WTC11 (cell line): ENCODE data around the gene CCNQ. TPM values are rescaled to one million over a fixed set of nuclear protein-coding genes. Genes with fewer than 3 reads are reported as not detected.

ENCODE experiments used
- ATAC-seq: fragments of 200-7000 bp; cut with Tn5 transposase; 2 replicates; pipeline ENCODE4 v1.10.0; 2021; ENCODE audit warnings: mild to moderate bottlenecking, moderate library complexity
- CTCF ChIA-PET: fragments of 300-600 bp; sonication (Branson Sonifier 250); formaldehyde crosslinking; loops from one replicate; lab custom pipeline; 2021; ENCODE audit warnings: antibody characterized with exemption; lab: Charles Lee
- POLR2A ChIA-PET: fragments of 350-600 bp; sonication (Branson Sonifier 250); formaldehyde crosslinking; loops from one replicate; lab custom pipeline; 2021; ENCODE audit warnings: antibody characterized with exemption; lab: Charles Lee
- DNase-seq: peaks from one replicate; pipeline ENCODE4 v3.0.0; 2021; ENCODE audit warnings: low spot score
- H3K27ac Mint-ChIP-seq: 2 replicates; pipeline ENCODE4 v1.8.0; 2021; ENCODE audit warnings: mixed read lengths
- H3K27me3 Mint-ChIP-seq: 2 replicates; pipeline ENCODE4 v1.8.0; 2021; ENCODE audit warnings: low read depth, mild to moderate bottlenecking, moderate library complexity, mixed read lengths
- H3K36me3 Mint-ChIP-seq: 2 replicates; pipeline ENCODE4 v1.8.0; 2021; ENCODE audit warnings: mixed read lengths
- H3K4me1 Mint-ChIP-seq: 2 replicates; pipeline ENCODE4 v1.8.0; 2022; ENCODE audit warnings: mixed read lengths
- H3K4me3 Mint-ChIP-seq: 2 replicates; pipeline ENCODE4 v1.8.0; 2021; ENCODE audit warnings: mild to moderate bottlenecking, moderate library complexity, mixed read lengths
- H3K9me3 Mint-ChIP-seq: 2 replicates; pipeline ENCODE4 v1.8.0; 2021; ENCODE audit warnings: mixed read lengths
- CBFB ChIP-seq: sonication (generic); formaldehyde crosslinking; IDR thresholded peaks from 2 replicates; pipeline ENCODE4 v1.8.1; 2022; ENCODE audit warnings: mild to moderate bottlenecking, low read depth, missing genetic modification reagents
- CREM ChIP-seq: sonication (generic); formaldehyde crosslinking; IDR thresholded peaks from 2 replicates; pipeline ENCODE4 v1.8.1; 2022; ENCODE audit warnings: mild to moderate bottlenecking, missing genetic modification reagents, moderate library complexity
- ELF4 ChIP-seq: sonication (generic); formaldehyde crosslinking; IDR thresholded peaks from 2 replicates; pipeline ENCODE4 v1.8.1; 2022; ENCODE audit warnings: low read depth, mild to moderate bottlenecking, moderate library complexity, missing genetic modification reagents
- HMGA2 ChIP-seq: fragments of 250-450 bp; sonication (Bioruptor Pico); IDR thresholded peaks from 2 replicates; pipeline ENCODE4 v1.4.0; 2021; ENCODE audit warnings: mild to moderate bottlenecking, moderate library complexity
- IRF2 ChIP-seq: sonication (generic); formaldehyde crosslinking; IDR thresholded peaks from 2 replicates; pipeline ENCODE4 v1.8.0; 2022; ENCODE audit warnings: low read depth, missing genetic modification reagents, borderline replicate concordance
- MXD4 ChIP-seq: fragments of 250-450 bp; sonication (Bioruptor Pico); IDR thresholded peaks from 2 replicates; pipeline ENCODE4 v1.8.0; 2021; ENCODE audit warnings: mild to moderate bottlenecking, moderate library complexity, borderline replicate concordance
- NFATC4 ChIP-seq: fragments of 250-450 bp; sonication (Bioruptor Pico); IDR thresholded peaks from 2 replicates; pipeline ENCODE4 v1.9.0; 2021; ENCODE audit warnings: mild to moderate bottlenecking
- NR2C2 ChIP-seq: sonication (generic); formaldehyde crosslinking; IDR thresholded peaks from 2 replicates; pipeline ENCODE4 v1.8.0; 2022; ENCODE audit warnings: mild to moderate bottlenecking, missing genetic modification reagents
- PRRX2 ChIP-seq: fragments of 250-450 bp; sonication (Bioruptor Pico); IDR thresholded peaks from 2 replicates; pipeline ENCODE4 v1.8.0; 2021; ENCODE audit warnings: mild to moderate bottlenecking
- RELA ChIP-seq: sonication (generic); formaldehyde crosslinking; IDR thresholded peaks from 2 replicates; pipeline ENCODE4 v1.8.1; 2022; ENCODE audit warnings: missing genetic modification reagents, mild to moderate bottlenecking, borderline replicate concordance
- RORB ChIP-seq: fragments of 250-450 bp; sonication (Bioruptor Pico); IDR thresholded peaks from 2 replicates; pipeline ENCODE4 v1.9.0; 2021; ENCODE audit warnings: mild to moderate bottlenecking
- SMAD4 ChIP-seq: sonication (generic); formaldehyde crosslinking; IDR thresholded peaks from 2 replicates; pipeline ENCODE4 v1.8.0; 2022; ENCODE audit warnings: mild to moderate bottlenecking, missing genetic modification reagents
- SP1 ChIP-seq: sonication (generic); formaldehyde crosslinking; conservative IDR thresholded peaks from 2 replicates; pipeline ENCODE4 v1.8.1; 2022; ENCODE audit warnings: missing genetic modification reagents
- TCF7 ChIP-seq: sonication (generic); formaldehyde crosslinking; IDR thresholded peaks from 2 replicates; pipeline ENCODE4 v1.8.0; 2022; ENCODE audit warnings: mild to moderate bottlenecking, low read depth, missing genetic modification reagents, moderate library complexity
- TP53 ChIP-seq: sonication (generic); formaldehyde crosslinking; IDR thresholded peaks from 2 replicates; pipeline ENCODE4 v1.8.1; 2023; ENCODE audit warnings: mild to moderate bottlenecking, missing genetic modification reagents
- ZNF121 ChIP-seq: sonication (generic); formaldehyde crosslinking; IDR thresholded peaks from 2 replicates; pipeline ENCODE4 v1.8.0; 2023; ENCODE audit warnings: missing genetic modification reagents
- ZNF232 ChIP-seq: sonication (generic); formaldehyde crosslinking; IDR thresholded peaks from 2 replicates; pipeline ENCODE4 v1.8.0; 2022; ENCODE audit warnings: mild to moderate bottlenecking, missing genetic modification reagents
- ZNF396 ChIP-seq: fragments of 250-450 bp; sonication (Bioruptor Pico); IDR thresholded peaks from 2 replicates; pipeline ENCODE4 v1.8.0; 2021; ENCODE audit warnings: mild to moderate bottlenecking, moderate library complexity, borderline replicate concordance
- total RNA-seq: library from RNA; stranded (reverse); gene quantifications from 3 replicates; pipeline ENCODE4 v1.2.3, GENCODE V29; 2021
- TF ChIP-seq, protein P1 (sequence below): fragments of 250-450 bp; sonication (Bioruptor Pico); IDR thresholded peaks from 2 replicates; pipeline ENCODE4 v1.9.0; 2021; ENCODE audit warnings: mild to moderate bottlenecking
- TF ChIP-seq, protein P2 (sequence below): sonication (generic); formaldehyde crosslinking; IDR thresholded peaks from 2 replicates; pipeline ENCODE4 v1.8.0; 2022; ENCODE audit warnings: mild to moderate bottlenecking, missing genetic modification reagents
- TF ChIP-seq, protein P3 (sequence below): fragments of 200-600 bp; IDR thresholded peaks from 2 replicates; pipeline ENCODE4 v1.8.0; 2022; ENCODE audit warnings: antibody characterized with exemption
- TF ChIP-seq, protein P4 (sequence below): fragments of 250-450 bp; sonication (Bioruptor Pico); IDR thresholded peaks from 2 replicates; pipeline ENCODE4 v1.8.0; 2021; ENCODE audit warnings: mild to moderate bottlenecking
- TF ChIP-seq, protein P5 (sequence below): sonication (generic); formaldehyde crosslinking; IDR thresholded peaks from 2 replicates; pipeline ENCODE4 v1.8.0; 2023; ENCODE audit warnings: missing genetic modification reagents

The CCNQ gene
- total RNA-seq, 1 experiment from 2014 or later, result 17.4 TPM

DNA sequence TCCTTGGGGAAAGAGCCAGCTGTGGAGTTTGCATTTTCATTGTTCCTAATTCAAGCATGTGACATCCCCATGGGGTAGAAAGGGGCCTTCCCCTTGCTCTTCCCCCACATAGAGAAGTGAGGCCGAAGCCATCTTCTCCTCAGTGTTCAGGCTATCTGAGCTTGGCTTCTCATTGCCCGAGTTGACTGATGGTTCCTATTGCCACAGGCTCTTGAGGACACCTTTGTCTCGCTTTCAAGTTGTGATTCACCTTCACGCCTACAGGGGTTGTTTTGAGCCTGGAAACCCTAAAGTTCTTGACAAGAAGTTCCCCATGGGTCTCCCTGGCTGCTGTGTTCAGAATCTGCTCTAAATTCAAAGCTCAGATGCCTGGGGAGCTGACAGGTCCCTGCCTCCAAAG is 25.0 kb downstream of the CCNQ start:
- H3K27me3 Mint-ChIP-seq, result no peaks in the 10 kb centered on the region
- POLR2A ChIA-PET, result interaction anchor here (0.5 kb wide), 1 partner anchor 35 kb away, joined by 3 read pairs; no protein-coding TSS in a partner anchor
- H3K4me3 Mint-ChIP-seq, result no peak overlapping the region
- peaks cover 8% of the 10 kb centered on the region for H3K4me1 Mint-ChIP-seq
- ATAC-seq, result no peak
- H3K27ac Mint-ChIP-seq, result no peak overlapping the region
- no peak for DNase-seq
- CTCF ChIA-PET, result interaction anchor here (1.1 to 2.3 kb wide), 10 partner anchors 14 to 95 kb away, joined by 3 to 7 read pairs (median 5); partner anchors contain the start of gene CCNQ
- TF ChIP-seq TCF7 (no peak), SP1 (no peak), RORB (no peak), PRRX2 (CRISPR knock-in tag) (no peak), SMAD4 (CRISPR knock-in tag) (no peak), NR2C2 (CRISPR knock-in tag) (no peak), ZNF396 (CRISPR knock-in tag) (no peak), HMGA2 (CRISPR knock-in tag) (no peak)
- TF ChIP-seq, protein P1, sequence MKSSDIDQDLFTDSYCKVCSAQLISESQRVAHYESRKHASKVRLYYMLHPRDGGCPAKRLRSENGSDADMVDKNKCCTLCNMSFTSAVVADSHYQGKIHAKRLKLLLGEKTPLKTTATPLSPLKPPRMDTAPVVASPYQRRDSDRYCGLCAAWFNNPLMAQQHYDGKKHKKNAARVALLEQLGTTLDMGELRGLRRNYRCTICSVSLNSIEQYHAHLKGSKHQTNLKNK, result no peak
- TF ChIP-seq, protein P2, sequence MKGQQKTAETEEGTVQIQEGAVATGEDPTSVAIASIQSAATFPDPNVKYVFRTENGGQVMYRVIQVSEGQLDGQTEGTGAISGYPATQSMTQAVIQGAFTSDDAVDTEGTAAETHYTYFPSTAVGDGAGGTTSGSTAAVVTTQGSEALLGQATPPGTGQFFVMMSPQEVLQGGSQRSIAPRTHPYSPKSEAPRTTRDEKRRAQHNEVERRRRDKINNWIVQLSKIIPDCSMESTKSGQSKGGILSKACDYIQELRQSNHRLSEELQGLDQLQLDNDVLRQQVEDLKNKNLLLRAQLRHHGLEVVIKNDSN (CRISPR knock-in tag), result no peak
- no peaks in the 10 kb centered on the region for H3K9me3 Mint-ChIP-seq
- no peaks in the 10 kb centered on the region for H3K36me3 Mint-ChIP-seq

DNA sequence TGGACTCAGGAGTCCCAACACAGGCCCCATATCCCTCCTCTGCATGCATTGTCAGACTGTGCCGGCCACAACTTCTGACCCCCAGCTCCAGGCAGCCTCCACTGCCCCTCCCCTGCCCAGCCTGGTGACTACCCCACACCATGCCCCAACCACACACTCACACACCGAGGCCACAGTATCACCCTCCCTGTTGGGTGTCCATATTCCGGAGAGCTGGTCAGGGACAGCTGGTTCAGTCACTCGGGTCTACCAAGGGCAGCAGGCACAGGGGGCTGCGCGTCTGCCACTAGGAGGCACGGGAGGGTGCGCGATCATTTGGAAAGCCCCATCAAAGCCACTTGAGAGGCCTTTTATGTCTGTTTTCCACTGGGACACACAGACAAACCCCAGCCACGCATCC is 26.3 kb downstream of the CCNQ start:
- ChIA-PET POLR2A (no interaction called here), CTCF (interaction anchor here (0.7 to 2.9 kb wide), 4 partner anchors 33 to 96 kb away, joined by 3 to 14 read pairs (median 6); no protein-coding TSS in a partner anchor)
- 0 out of 2 replicates have a peak, but pooled peaks cover 5% of the 10 kb centered on the region for H3K4me1 Mint-ChIP-seq
- no peaks in the 10 kb centered on the region for H3K27me3 Mint-ChIP-seq
- no peak for TF ChIP-seq IRF2
- no peak for TF ChIP-seq ZNF121 (CRISPR knock-in tag)
- TF ChIP-seq CBFB (CRISPR knock-in tag), result no peak
- no peak for TF ChIP-seq TP53 (CRISPR knock-in tag)
- TF ChIP-seq, protein P3, sequence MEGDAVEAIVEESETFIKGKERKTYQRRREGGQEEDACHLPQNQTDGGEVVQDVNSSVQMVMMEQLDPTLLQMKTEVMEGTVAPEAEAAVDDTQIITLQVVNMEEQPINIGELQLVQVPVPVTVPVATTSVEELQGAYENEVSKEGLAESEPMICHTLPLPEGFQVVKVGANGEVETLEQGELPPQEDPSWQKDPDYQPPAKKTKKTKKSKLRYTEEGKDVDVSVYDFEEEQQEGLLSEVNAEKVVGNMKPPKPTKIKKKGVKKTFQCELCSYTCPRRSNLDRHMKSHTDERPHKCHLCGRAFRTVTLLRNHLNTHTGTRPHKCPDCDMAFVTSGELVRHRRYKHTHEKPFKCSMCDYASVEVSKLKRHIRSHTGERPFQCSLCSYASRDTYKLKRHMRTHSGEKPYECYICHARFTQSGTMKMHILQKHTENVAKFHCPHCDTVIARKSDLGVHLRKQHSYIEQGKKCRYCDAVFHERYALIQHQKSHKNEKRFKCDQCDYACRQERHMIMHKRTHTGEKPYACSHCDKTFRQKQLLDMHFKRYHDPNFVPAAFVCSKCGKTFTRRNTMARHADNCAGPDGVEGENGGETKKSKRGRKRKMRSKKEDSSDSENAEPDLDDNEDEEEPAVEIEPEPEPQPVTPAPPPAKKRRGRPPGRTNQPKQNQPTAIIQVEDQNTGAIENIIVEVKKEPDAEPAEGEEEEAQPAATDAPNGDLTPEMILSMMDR, result no peak
- TF ChIP-seq, protein P2 (CRISPR knock-in tag), result no peak
- no peaks in the 10 kb centered on the region for H3K36me3 Mint-ChIP-seq
- DNase-seq (no peak), ATAC-seq (no peak)
- no peaks in the 10 kb centered on the region for H3K9me3 Mint-ChIP-seq
- H3K4me3 Mint-ChIP-seq, result no peak overlapping the region
- no peak overlapping the region for H3K27ac Mint-ChIP-seq

DNA sequence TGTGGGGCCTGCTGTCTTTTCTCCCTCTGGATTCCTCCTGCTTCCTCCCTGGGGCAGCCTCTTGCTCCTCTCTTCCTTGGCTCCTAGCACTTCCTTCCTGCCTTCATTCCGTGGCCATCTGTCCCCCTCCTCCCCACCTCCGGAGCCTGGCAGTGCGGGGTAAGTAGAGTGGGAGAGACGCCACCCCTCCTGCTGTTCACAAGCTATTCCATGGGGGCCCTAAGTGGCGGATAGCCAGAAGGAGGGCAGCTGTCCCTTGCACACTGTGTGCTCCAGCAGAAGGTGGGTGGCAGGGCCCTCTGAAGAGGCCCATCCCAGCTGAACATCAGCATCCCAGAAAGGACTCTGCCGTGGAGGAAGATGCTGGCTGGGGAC is 27.4 kb downstream of the CCNQ start:
- Mint-ChIP-seq H3K9me3 (no peaks in the 10 kb centered on the region), H3K27me3 (no peaks in the 10 kb centered on the region)
- CTCF ChIA-PET, result interaction anchor here (0.7 to 2.9 kb wide), 5 partner anchors 9 to 97 kb away, joined by 3 to 14 read pairs (median 4); no protein-coding TSS in a partner anchor
- DNase-seq, result no peak
- TF ChIP-seq ZNF121 (CRISPR knock-in tag) (no peak), RELA (CRISPR knock-in tag) (no peak), ZNF232 (CRISPR knock-in tag) (no peak), ELF4 (CRISPR knock-in tag) (no peak), CREM (no peak), NFATC4 (CRISPR knock-in tag) (no peak), MXD4 (CRISPR knock-in tag) (no peak)
- TF ChIP-seq, protein P4, sequence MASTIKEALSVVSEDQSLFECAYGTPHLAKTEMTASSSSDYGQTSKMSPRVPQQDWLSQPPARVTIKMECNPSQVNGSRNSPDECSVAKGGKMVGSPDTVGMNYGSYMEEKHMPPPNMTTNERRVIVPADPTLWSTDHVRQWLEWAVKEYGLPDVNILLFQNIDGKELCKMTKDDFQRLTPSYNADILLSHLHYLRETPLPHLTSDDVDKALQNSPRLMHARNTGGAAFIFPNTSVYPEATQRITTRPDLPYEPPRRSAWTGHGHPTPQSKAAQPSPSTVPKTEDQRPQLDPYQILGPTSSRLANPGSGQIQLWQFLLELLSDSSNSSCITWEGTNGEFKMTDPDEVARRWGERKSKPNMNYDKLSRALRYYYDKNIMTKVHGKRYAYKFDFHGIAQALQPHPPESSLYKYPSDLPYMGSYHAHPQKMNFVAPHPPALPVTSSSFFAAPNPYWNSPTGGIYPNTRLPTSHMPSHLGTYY (CRISPR knock-in tag), result no peak
- TF ChIP-seq, protein P1, result no peak
- TF ChIP-seq, protein P5, sequence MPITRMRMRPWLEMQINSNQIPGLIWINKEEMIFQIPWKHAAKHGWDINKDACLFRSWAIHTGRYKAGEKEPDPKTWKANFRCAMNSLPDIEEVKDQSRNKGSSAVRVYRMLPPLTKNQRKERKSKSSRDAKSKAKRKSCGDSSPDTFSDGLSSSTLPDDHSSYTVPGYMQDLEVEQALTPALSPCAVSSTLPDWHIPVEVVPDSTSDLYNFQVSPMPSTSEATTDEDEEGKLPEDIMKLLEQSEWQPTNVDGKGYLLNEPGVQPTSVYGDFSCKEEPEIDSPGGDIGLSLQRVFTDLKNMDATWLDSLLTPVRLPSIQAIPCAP (CRISPR knock-in tag), result no peak
- TF ChIP-seq, protein P3, result no peak
- TF ChIP-seq, all 79 proteins: peak for 0
- no peak for ATAC-seq
- 0 out of 2 replicates have a peak, but pooled peaks cover 5% of the 10 kb centered on the region for H3K4me1 Mint-ChIP-seq
- H3K27ac Mint-ChIP-seq, result no peak overlapping the region
- H3K36me3 Mint-ChIP-seq, result no peaks in the 10 kb centered on the region
- no peak overlapping the region for H3K4me3 Mint-ChIP-seq
- POLR2A ChIA-PET, result no interaction called here
